Kidney epithelial cell (primary cell): Measurements from ENCODE around the gene USP24. TPM values are rescaled to one million over a fixed set of nuclear protein-coding genes. Genes with fewer than 3 reads are reported as not detected.
"Not testable (repeated sequence)": the region's sequence is repeated elsewhere in the genome, so short reads cannot be mapped to it uniquely, and the experiment has no call there.

Experiments
- DNase-seq: peaks from one replicate; pipeline ENCODE4 v3.0.0-alpha.2; 2010; ENCODE audit warnings: low read depth
- H3K27me3 ChIP-seq: 2 replicates; pipeline ENCODE4 v1.6.0; 2011; ENCODE audit warnings: low read length; ENCODE audit not compliant: control insufficient read depth, insufficient read depth
- H3K36me3 ChIP-seq: 2 replicates; pipeline ENCODE4 v1.5.1; 2011; ENCODE audit warnings: low read length; ENCODE audit not compliant: control insufficient read depth, insufficient read depth
- H3K4me3 ChIP-seq: 2 replicates; pipeline ENCODE4 v1.5.1; 2011; ENCODE audit warnings: low read depth, mild to moderate bottlenecking, control low read depth, low read length
- total RNA-seq: library from RNA; depleted of rRNA; stranded (reverse); fragments of >200 nt; gene quantifications from 2 replicates; pipeline ENCODE4 v1.2.3, GENCODE V29; 2015
- TF ChIP-seq, protein P1 (sequence below): IDR thresholded peaks from 2 replicates; pipeline ENCODE4 v1.5.1; 2011; ENCODE audit warnings: mild to moderate bottlenecking, moderate library complexity, low read length, control low read depth, inconsistent platforms; ENCODE audit not compliant: insufficient read depth, poor library complexity, severe bottlenecking

USP24 gene
- total RNA-seq, 1 donor from 2014 or later: 27.2 TPM

DNA sequence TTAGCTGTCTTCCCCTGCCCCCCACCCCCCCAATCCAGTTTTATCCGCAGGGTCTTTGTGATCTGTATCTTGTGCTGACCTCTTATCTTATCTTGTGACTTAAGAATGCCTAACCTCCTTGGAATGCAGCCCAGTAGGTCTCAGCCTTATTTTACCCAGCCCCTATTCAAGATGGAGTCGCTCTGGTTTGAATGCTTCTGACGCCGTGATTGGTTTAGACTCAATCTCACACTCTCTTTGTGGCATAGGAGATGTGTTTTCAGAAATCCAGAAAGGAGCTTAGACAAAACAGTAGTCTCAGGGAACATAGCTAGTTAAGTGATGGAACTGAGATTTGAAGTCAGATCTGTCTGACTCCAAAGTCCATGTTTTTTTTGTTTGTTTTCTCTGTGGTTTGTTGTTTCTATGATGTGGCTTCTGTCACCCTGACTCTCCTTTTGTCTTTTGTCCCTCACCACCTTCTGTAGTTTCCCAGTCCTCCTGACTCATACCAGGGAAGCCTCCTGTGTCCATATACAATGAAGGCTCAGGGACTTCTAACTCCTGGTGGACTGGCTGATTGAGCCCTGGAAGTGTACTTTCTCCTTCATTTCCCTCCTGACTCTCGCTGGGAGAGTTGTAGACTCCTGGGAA, 18.1 kb upstream of the USP24 start:
- TF ChIP-seq, protein P1, sequence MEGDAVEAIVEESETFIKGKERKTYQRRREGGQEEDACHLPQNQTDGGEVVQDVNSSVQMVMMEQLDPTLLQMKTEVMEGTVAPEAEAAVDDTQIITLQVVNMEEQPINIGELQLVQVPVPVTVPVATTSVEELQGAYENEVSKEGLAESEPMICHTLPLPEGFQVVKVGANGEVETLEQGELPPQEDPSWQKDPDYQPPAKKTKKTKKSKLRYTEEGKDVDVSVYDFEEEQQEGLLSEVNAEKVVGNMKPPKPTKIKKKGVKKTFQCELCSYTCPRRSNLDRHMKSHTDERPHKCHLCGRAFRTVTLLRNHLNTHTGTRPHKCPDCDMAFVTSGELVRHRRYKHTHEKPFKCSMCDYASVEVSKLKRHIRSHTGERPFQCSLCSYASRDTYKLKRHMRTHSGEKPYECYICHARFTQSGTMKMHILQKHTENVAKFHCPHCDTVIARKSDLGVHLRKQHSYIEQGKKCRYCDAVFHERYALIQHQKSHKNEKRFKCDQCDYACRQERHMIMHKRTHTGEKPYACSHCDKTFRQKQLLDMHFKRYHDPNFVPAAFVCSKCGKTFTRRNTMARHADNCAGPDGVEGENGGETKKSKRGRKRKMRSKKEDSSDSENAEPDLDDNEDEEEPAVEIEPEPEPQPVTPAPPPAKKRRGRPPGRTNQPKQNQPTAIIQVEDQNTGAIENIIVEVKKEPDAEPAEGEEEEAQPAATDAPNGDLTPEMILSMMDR: no peak
- DNase-seq: no peak
- Histone ChIP-seq H3K4me3 (no peak overlapping the region), H3K36me3 (no peaks in the 10 kb centered on the region), H3K27me3 (no peaks in the 10 kb centered on the region)

DNA sequence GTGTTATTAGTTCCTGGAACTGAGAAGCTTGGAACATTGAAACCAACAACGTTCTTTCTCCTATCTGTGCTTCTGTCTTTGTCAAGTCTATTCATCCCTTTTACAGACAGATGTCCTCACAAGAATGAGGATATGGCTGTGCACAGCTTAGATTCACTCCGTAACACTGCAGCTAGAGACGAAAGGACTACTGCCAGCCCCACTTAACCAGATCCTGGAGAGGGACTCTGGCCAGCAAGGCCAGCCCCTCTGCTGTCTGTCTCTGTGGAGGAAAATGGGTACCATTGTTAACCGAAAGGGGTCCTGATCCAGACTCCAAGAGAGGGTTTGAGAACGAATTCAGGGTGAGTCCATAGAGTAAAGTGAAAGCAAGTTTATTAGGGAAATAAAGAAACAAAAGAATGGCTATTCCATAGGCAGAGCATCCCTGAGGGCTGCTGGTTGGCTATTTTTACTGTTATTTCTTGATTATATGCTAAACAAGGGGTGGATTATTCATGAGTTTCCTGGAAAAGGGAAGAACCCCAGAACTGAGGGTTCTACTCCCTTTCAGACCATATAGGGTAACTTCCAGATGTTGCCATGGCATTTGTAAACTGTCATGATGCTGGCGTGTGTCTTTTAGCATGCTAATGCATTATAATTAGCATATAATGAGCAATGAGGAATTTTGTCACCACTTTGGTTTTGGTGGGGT, 17.4 kb upstream of the USP24 start:
- H3K36me3 ChIP-seq: no peaks in the 10 kb centered on the region
- no peaks in the 10 kb centered on the region for H3K27me3 ChIP-seq
- H3K4me3 ChIP-seq: no peak overlapping the region
- TF ChIP-seq, protein P1: no peak
- DNase-seq: no peak

DNA sequence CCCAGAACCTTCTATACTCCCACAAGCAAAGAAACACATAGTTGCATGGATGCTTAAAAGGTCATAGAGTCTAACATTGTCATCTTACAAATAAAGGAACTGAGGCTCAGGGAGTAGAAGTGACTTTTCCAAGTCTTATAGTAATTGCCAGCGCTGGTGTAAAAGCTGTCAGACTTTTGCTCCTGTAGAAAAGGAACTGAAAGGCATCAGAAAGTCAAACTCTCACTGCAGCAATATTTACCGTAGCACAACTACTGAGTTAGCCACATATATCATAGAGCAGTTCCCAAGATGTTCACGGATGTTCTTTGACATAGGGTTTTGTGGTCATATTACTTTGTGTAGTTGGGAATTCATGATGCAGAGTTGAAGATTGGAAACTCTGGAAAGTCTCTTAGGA, 16.6 kb upstream of the USP24 start:
- DNase-seq: no peak
- H3K36me3 ChIP-seq: no peaks in the 10 kb centered on the region
- H3K27me3 ChIP-seq: no peaks in the 10 kb centered on the region
- no peak overlapping the region for H3K4me3 ChIP-seq
- TF ChIP-seq, protein P1: no peak

DNA sequence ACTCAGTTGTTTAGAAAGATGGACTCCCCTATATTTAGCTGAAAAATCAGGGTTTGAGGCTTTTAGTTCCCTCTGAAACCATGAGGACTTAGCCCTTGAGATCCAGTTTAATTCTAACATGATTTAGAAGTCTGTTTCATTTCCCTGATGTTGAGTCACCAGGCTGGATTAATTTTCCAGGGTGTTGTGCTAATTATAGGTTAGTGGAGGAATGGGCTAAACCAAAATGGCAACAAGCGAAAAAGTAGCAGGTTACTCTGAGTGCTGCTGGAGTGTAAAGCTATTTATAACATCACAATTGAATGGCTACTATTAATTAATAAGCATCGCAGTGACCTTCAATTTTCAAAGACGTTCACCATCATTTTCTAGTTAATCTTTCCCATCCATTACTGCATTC, 15.5 kb upstream of the USP24 start:
- Histone ChIP-seq H3K36me3 (no peaks in the 10 kb centered on the region), H3K4me3 (no peak overlapping the region), H3K27me3 (no peaks in the 10 kb centered on the region)
- no peak for DNase-seq
- TF ChIP-seq, protein P1: no peak

DNA sequence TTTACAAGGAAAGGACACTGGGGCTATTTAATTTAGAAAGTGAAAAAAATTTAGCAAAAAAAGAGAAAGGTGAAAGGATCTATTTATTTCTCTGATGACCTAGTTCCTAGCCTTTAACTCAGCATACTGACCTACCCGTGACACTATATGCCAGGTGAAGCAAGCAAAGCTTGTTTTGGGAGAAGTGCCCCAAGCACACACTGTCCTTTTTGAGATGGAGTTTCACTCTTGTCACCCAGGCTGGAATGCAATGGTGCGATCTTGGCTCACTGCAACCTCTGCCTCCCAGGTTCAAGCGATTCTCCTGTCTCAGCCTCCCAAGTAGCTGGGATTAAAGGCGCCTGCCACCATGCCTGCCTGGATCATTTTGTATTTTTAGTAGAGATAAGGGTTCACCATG, 14.6 kb upstream of the USP24 start:
- DNase-seq, H3K4me3 ChIP-seq, H3K27me3 ChIP-seq, H3K36me3 ChIP-seq: not testable (repeated sequence)

DNA sequence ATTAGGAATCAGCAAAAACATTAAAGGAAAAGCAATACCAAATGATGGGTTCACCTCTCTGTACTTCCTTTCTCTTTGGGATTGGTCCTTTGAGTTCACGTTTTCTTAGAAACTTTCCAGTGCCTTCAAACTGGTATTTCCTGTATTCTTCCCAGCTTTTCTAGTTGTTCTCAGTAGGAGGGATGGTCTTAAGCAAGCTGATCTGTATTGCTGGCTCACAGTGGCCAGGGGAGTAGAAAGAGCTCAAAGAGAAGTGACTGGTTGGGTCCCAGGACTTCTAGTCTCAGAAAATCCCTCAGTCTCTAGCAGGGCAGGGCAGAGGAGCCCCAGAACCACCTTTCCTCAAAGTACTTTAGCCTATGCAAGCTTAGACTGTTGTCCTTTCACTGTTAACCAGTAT, 10.1 kb upstream of the USP24 start:
- DNase-seq: no peak

More for the DNA sequence above, 10.1 kb upstream of the USP24 start:
- Histone ChIP-seq H3K36me3 (no peaks in the 10 kb centered on the region), H3K4me3 (no peak overlapping the region), H3K27me3 (no peaks in the 10 kb centered on the region)
- TF ChIP-seq, protein P1: no peak
